GM19455 (cell line): Measurements from ENCODE around the gene PRKCSH.
A peak's percentile ranks its signal among the peaks of the same experiment; 100 is the strongest.
"Not testable (repeated sequence)": the region's sequence is repeated elsewhere in the genome, so short reads cannot be mapped to it uniquely, and the experiment has no call there.

Source experiments
- ATAC-seq: cut with Tn5 transposase; IDR thresholded peaks from one replicate; pipeline ENCODE4 v1.9.1; 2021; ENCODE audit not compliant: unreplicated experiment

Gene PRKCSH

DNA sequence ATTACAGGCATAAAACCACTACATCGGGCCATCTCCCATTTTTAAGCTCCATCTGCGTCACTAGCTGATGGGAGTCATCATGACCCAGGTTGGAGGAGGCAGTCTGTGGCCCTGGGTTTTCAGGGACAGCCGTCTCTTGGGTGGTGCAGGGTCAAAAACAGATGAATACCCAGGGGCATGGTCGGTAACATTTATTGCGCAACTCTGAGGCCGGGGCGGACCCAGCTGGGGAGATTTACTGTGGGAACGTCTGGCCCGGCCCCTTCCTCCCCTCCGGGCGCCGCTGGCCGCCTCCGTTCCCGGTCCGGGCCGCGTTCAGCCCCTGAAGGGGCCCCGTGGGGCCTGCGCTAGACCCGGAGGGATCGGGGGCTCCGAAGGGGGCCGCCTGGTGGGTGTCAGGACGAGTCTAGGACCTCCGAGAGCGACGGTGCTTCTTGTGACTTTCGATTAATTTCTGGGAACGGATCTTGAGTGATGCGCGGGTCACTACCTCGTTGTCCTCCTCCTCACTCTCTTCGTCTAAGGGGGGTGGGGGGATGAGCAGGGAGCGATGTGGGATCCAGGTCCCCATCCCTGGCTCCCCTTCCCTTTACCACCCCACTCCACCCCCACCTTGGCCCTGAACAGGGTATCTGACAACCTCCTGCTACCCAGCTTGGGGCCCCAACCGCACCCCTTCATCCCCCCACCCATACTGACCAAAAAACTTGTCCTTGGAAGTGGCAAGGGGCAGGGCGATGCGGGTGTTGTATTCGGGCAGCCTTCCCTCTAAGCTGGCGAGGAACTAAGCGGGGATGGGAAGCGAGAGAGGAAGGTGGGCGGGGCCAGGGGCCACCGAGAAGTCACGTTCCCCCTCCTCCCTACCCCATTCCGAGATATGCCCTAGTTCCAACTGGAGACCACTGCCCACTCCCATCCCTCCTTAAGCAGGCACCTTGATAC, 14.7 kb upstream of the PRKCSH start:
- no peak for ATAC-seq

DNA sequence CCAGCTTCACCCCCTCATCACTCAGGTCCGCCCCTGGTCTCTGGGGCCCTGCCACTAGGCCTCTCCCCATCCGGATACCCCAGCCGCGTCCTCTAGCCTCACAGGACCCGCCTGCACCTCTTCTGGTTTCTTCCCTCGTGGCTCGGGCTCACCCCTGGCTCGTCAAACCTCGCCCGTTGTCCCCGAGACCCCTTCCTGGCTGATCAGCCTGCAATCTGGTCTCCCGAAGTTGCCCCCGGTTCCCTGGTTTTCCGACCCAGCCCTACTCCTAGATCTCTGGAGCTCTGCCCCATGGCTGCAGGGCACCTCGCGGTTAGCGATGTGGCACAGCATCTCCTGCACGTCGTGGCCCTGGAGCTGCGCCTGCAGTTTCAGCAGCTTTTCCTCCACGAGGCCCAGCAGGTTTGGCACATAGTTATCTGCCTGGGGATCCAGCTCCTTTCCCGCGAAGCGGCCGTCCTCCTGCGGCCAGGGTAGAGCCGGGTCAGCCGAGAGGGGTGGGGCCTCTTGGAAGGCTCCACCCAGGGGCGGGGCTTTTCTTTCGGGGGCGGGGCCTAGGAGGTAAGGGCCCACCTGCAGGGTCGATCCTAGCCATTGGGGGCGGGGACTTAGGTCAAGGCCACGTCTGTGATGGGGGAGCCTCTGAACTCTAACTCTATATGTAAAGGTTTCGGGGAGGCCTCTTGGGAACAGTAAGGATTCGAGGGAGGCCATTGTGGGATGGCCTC, 13.9 kb upstream of the PRKCSH start:
- no peak for ATAC-seq

DNA sequence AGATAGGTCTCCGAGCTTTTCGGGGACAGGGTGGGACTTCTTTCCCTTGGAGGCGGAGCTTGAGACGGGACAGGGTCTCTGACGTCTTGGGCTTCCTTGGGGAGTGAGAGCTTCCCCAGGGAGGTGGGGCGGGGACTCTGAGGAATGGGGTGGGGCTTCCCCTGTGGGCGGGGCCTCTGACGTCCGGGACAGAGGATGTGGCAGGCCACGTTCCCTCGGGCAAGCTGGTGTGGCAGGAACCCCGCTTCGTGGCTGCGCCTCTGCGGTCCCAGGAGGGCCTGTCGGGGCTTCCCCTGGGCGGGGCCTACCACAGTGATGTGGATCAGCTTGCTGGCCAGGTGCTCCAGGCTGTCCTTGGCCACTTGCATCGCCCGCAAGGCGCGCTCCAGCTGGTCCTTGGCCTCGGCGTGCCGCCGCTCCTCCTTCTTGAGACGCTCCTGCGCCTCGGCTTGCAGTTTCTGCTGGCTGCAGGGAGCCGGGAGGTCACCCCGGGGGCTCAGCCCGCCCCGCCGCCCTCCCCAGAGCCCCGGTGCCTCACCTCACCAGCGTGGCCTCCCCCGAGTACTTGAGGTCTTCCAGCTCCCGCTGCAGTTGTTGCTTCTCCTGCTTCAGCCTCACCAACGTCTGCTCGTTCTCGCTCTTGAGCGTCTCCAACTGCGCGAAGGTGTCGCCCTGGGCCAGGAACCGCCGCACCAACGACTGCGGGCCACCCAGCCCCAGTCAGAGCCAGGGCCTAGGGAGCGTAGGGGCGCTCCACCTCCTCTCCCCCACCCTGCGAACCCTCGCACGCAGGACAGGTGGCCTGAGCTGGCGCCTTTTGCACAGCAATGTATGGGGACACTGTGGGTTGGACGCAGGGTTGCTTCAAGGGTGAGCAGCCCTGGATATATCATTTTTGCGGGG, 13.0 kb upstream of the PRKCSH start:
- ATAC-seq = no peak

DNA sequence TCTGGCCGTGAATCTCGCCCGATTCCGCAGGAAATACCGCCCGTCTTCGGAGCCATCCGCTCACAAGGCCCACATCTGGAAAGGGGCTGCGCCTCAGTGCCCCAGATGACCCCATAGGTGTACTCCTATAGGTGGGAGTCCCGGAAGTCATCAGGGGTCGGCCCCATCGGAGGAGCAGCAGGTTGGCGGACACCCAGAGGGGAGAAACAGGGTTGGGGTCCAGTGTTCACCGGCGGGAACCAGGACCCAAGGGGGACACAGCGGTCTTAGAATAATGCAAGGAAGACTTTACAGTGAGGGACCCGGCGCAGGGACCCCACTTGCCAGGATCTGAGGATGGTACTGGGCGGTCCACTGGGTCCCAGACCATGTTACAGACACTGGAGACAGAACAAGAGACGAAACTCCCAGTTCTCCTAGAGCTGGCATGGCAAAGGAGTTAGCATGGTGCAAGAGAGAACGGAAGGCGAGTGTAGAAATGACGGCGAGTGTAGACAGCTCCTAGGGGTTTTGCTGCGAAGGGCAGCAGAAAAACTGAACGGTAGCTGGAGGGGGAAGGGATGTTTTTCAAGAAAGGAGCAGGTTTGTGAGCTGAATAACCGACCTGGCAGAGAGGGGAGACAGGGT, 12.2 kb upstream of the PRKCSH start:
- no peak for ATAC-seq

DNA sequence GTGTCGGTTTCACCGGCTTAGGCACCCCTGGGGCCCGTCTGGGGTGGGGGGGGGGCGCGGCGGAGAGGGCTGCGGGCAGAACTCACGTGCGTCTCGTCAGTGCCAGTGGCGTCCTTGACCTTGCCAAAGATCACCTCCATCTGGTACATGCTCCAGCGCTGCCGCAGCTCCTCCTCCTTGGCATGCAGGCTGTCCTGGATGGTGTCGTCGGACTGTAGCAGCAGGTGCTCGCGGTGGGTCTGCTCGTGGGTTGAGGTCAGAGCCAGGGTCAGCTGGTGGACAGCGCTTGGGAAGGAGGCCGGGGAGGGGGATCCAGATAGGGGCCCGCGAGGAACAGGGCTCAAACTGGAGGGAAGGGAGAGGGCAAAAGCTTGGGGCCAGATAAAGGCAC, 11.6 kb upstream of the PRKCSH start:
- ATAC-seq = no peak

DNA sequence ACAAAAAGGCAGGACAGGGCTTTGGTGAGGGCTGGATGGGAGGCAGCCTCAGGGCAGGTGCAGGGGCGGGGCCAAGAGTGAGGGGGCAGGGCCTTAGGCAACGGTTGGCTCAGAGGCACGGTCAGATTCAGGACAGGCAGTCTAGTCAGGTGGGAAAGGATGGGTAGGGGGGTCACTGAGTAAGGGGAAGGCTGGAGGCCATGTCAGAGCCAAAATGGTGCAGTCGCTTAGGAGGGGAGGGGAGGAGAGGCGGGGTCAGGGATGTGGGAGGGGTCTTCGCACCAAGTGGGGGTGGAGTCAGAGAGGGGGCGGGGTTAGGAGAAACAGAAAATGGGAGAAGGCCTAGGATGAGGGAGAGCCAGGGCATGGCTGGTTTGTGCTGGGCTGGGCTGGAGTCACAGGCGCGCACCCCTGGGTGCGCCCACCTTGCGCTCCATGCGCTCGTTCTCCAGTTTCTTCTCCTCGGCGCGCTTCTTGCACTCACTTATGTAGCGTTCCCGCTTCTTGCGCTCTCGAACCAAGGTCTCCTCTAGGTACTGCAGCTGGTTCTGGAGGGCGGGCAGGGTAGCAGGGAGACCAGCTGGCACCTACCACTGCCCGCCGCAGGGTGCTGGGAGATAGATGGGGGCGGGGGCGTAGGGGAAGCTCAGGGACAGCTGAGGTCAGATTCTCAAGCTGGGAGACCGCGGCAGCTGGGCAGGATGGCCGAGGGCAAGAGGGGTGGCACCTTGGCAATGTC, 9.5 kb upstream of the PRKCSH start:
- no peak for ATAC-seq

DNA sequence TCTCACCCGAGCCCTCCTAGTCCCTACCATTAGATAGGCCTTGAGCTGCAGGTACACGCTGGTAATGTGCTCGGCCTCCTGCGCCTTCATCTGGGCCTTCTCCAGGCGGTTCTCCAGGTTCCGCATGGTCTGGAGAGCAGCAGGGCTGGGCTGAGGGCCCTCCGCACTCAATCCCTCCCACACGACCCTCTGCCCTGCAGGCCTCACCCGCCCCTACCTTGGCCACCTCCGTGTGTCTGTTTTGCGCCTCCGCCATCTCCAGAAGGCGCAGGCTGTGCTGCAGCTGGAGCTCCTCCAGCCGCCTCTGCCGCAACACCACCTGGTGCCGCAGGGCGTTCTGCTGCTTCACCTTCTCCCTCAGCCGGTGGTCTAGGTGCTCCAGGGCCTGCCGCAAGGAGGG, 8.8 kb upstream of the PRKCSH start:
- ATAC-seq = no peak

DNA sequence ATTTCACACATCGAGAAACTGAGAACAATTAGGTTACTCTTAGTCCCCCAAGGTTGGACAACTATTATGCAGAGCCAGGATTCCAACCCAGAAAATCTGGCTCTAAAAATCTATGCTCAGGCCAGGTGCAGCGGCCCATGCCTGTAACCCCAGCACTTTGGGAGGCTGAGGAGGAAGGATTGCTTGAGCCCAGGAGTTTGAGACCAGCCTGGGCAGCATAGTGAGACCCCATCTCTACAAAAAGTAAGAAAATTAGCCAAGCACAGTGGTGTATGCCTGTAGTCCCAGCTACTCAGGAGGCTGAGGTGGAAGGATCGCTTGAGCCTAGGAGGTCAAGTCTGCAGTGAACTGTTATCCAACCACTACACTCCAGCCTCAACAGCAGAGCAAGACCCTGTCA, 1.9 kb upstream of the PRKCSH start:
- ATAC-seq = not testable (repeated sequence)

DNA sequence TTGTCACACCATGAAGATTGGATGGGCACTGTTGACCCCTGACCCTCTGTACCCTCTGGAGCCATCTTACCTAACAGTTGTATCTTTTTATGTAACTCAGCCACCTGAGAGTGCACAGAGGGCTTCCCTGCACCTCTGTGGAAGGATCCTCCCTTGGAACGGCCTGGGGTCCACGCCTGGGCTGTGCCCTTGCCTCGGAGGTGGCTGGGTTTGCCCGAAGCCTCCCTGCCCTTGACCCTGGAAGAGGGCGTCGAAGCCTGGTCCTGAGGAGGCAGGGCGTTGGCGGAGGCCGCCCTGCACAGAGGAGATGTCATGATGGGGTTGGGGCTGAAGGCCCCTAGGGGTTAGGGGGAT, 755 bp upstream of the PRKCSH start:
- ATAC-seq = peak; percentile 26

DNA sequence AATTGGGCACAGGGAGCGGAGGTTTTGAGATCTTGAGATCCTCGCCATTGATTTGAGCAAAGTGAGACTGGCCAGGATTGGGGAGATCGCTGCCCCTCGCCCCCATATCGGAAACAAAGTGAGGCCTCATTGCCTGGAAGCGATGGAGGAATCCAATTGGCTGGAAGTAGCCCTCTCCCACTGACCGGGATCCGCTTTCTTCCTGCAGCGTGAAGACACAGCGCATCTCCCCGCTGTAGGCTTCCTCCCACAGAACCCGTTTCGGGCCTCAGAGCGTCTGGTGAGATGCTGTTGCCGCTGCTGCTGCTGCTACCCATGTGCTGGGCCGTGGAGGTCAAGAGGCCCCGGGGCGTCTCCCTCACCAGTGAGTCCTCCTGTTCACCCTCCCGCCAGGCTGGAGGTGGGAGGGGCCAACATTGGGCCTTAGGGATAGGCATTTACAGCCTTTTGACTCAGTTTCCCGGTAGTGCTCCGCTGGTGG, 438 bp downstream of the PRKCSH start:
- ATAC-seq = no peak

DNA sequence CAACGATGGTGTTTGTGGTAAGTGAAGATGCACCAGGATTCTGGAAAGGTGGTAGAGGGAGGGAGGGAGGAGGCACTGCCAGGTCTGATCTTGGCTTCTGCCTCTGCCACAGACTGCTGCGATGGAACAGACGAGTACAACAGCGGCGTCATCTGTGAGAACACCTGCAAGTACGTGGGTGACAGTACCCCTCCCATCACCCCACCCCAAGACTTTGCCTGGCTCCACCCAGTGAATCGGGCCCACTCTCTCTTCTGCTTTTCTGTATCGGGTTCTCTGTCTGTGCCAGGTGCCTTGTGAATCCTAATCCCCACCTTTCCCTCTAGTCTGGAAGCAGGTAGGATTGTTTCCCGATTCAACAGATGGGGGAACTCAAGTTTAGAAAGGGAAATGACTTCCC, 2.5 kb downstream of the PRKCSH start:
- no peak for ATAC-seq

DNA sequence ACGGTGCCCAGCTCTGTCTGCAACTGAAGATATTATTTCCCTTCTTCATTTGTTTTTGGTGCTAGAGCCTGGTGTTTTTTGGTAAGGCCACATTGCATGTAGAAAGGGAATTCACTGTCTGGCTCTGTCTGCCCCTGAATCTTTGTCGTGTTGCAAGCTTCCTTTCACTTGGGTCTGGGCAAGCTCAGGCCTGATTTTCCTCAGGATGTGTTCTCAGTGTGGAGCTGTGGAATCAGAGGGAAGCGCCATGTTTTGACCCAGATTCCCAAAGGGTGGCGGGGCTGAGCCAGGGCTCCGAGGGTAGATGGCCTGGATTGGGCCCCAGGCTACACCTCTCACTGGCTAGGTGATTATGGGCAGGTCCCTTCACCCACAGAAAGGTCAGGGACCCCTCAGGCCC, 8.6 kb downstream of the PRKCSH start:
- ATAC-seq = no peak

DNA sequence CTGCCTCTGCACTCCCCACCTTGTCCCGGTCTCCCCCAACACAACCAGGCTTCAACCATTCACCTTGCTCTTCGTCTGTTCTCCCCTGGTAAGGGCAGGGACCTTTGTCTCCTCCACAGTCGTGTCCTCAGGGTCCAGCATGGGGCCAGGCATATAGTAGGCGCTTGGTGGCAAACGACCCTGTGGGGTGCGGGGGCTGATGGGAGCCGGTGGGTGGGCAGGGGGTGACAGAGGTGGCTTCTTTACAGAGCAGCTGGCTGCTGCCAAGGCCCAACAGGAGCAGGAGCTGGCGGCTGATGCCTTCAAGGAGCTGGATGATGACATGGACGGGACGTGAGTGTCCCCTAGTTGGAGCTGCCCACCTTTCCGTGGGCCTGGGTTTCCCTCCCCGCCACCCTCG, 9.7 kb downstream of the PRKCSH start:
- ATAC-seq = no peak

DNA sequence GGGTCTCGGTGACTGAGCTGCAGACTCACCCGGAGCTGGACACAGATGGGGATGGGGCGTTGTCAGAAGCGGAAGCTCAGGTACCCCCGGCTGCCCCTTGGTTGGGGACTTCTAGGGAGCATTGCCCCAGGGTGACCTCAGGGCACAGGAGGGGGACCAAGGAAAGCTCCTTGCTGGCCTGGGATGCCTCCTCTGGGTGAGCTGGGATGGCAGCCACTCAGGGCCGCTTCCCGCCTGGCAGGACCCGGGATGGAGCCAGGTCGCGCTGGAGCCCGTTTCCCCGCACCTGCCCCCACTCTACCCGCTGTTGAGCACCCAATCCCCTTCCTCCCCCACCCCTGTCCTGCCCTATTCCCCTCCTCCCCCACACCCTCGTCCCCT, 10.8 kb downstream of the PRKCSH start:
- ATAC-seq = no peak

DNA sequence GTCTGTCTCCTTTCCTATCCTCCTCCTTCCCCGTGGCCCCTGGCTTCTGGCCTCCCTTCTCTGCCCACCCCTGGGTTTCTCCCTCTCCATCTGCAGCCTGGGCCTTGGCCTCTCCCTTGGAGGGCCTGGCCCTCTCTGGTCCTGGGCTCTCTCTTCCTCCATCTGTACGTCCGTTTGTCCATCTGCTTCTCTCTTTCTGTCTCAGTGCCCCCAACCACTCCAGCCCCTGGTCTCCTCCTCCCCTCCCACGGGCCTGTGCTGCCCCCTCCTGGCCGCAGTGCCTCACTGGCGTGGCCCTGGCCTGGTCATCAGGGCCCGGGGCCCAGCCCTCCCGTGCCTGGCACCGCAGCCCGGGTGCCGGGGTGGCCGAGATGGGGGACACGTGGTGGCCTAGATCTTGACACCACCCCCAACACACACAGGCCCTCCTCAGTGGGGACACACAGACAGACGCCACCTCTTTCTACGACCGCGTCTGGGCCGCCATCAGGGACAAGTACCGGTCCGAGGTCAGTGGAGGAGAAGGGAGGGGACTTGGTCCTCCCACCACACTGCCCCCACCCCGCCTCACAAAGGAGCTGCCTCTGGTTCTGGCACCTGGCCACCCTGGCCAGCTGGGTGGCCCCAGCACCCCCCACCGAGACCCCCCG, 11.3 kb downstream of the PRKCSH start:
- ATAC-seq = no peak

DNA sequence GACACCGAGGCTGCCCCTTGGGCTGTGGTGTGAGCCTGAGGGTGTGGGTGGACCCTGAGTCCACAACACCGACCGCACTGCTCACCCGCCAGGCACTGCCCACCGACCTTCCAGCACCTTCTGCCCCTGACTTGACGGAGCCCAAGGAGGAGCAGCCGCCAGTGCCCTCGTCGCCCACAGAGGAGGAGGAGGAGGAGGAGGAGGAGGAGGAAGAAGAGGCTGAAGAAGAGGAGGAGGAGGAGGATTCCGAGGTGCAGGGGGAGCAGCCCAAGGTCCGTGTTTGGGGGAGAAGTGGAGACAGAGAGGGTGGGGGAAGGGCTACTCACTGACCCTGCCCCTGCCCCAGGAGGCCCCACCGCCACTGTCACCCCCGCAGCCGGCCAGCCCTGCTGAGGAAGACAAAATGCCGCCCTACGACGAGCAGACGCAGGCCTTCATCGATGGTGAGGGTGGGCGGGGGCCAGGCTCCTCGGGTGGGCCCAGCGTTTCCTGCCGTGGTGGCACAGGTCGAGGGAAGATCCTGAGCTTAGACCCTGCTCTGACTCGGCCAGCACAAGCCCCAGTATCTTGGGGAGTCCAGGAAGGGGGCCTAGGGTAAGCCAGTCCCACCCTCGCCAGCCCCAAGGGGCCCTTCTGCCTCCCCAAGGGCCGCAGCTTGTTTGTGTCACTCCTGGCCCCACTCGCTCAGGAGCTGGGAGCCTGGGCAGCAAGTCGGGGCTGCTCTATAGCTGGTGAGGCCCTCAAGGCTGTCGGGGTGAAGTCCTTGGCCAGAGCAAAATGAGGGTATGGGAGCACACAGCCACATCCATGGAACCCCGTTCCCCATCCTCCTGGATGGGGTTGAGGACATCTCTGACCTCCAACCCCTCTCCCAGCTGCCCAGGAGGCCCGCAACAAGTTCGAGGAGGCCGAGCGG, 12.2 kb downstream of the PRKCSH start:
- no peak for ATAC-seq

DNA sequence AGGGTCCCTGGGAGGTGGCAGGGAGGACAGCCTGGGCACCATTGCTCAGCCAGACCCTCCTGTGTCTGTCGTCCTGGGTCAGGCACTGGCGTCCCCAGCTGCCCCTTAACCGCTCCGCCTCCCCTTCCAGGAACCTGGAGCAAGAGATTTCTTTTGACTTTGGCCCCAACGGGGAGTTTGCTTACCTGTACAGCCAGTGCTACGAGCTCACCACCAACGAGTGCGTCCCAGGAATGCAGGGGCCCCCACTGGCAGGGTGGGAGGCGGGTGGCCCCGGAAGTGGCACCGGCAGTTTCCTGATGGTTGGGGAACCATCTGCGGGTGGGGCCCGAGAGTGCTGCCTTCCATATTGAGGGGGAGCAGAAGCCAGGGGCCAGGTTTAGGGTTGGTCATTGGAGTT, 13.0 kb downstream of the PRKCSH start:
- no peak for ATAC-seq

DNA sequence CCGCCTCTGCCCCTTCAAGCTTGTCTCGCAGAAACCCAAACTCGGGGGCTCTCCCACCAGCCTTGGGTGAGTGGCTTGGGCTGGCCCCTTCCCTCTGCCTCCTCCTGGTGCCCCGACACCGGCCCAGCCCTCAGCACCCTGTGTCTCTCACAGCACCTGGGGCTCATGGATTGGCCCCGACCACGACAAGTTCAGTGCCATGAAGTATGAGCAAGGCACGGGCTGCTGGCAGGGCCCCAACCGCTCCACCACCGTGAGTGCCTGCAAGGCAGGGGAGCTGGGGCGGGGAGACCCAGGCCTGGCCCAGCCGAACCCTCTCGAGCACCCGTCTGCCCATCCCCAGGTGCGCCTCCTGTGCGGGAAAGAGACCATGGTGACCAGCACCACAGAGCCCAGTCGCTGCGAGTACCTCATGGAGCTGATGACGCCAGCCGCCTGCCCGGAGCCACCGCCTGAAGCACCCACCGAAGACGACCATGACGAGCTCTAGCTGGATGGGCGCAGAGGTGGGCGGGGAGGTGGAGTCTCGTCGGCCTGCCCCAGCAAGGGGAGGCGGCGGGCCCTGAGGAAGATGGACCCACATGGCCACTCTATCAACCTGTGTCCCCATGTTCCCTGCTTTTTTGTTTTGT, 13.6 kb downstream of the PRKCSH start:
- ATAC-seq = no peak
